OCI-LY3 (cell line): ENCODE measurements around the gene SLITRK3.

Source experiments
- H2AFZ ChIP-seq: fragments of 200-600, 300-600 bp; shearing (Covaris generic); 2 replicates; pipeline ENCODE4 v1.6.0; 2014; ENCODE audit warnings: antibody characterized with exemption, low read depth, low read length
- H3K27ac ChIP-seq: fragments of 200-600, 300-600 bp; sonication (generic); 2 replicates; pipeline ENCODE4 v1.5.1; 2014; ENCODE audit warnings: mild to moderate bottlenecking, low read length, moderate library complexity, mixed read lengths
- H3K27me3 ChIP-seq: fragments of 200-600, 300-600 bp; sonication (generic); 2 replicates; pipeline ENCODE4 v1.6.1; 2014; ENCODE audit warnings: low read depth, low read length, mixed read lengths
- H3K36me3 ChIP-seq: fragments of 200-600, 300-600 bp; sonication (generic); replicated peaks from 2 replicates; pipeline ENCODE3; 2014; ENCODE audit warnings: low read depth, low read length, mixed read lengths
- H3K4me1 ChIP-seq: fragments of 300-600, 200-600 bp; sonication (generic); 2 replicates; pipeline ENCODE4 v1.6.1; 2014; ENCODE audit warnings: low read length, mixed read lengths
- H3K4me2 ChIP-seq: fragments of 200-600, 300-600 bp; sonication (generic); 2 replicates; pipeline ENCODE4 v1.6.1; 2014; ENCODE audit warnings: low read length, mixed read lengths
- H3K4me3 ChIP-seq: fragments of 300-600, 200-600 bp; sonication (generic); 2 replicates; pipeline ENCODE4 v1.5.1; 2014; ENCODE audit warnings: antibody characterized with exemption, mild to moderate bottlenecking, low read length, moderate library complexity
- H3K79me2 ChIP-seq: fragments of 300-600, 200-600 bp; shearing (Covaris generic); 2 replicates; pipeline ENCODE4 v1.6.1; 2014; ENCODE audit warnings: mild to moderate bottlenecking, low read length, mixed read lengths
- H3K9ac ChIP-seq: fragments of 300-600, 200-600 bp; shearing (Covaris generic); 2 replicates; pipeline ENCODE4 v1.6.0; 2014; ENCODE audit warnings: mild to moderate bottlenecking, low read length, moderate library complexity
- H3K9me3 ChIP-seq: fragments of 200-600, 300-600 bp; shearing (Covaris generic); 2 replicates; pipeline ENCODE4 v1.6.1; 2014; ENCODE audit warnings: low read length, mixed read lengths; ENCODE audit not compliant: insufficient read depth
- H4K20me1 ChIP-seq: fragments of 200-600, 300-600 bp; sonication (generic); 2 replicates; pipeline ENCODE4 v1.6.1; 2016; ENCODE audit warnings: low read length, mixed read lengths; ENCODE audit not compliant: insufficient read depth
- CTCF ChIP-seq: fragments of 200-600, 300-600 bp; sonication (generic); IDR thresholded peaks from 2 replicates; pipeline ENCODE4 v1.5.1; 2014; ENCODE audit warnings: antibody characterized with exemption, low read length, low read depth
- EZH2phosphoT487 ChIP-seq: fragments of 200-600 bp; shearing (Covaris generic); IDR thresholded peaks from 2 replicates; pipeline ENCODE4 v1.6.1; 2018; ENCODE audit warnings: antibody characterized with exemption, mixed run types, low read depth

Gene SLITRK3

GRCh38 chr3:165217739-165218138 is 21.6 kb upstream of the SLITRK3 start:
- H3K9ac ChIP-seq, result no peak overlapping the region
- no peak overlapping the region for H3K4me2 ChIP-seq
- no peaks in the 10 kb centered on the region for H3K27me3 ChIP-seq
- no peaks in the 10 kb centered on the region for H3K4me1 ChIP-seq
- no peak overlapping the region for H2AFZ ChIP-seq
- no peak for TF ChIP-seq EZH2phosphoT487
- TF ChIP-seq CTCF, result no peak
- H3K36me3 ChIP-seq, result no peaks in the 10 kb centered on the region
- H3K4me3 ChIP-seq, result no peak overlapping the region
- H3K79me2 ChIP-seq, result no peaks in the 10 kb centered on the region
- no peaks in the 10 kb centered on the region for H4K20me1 ChIP-seq
- no peaks in the 10 kb centered on the region for H3K9me3 ChIP-seq
- H3K27ac ChIP-seq, result no peak overlapping the region

DNA sequence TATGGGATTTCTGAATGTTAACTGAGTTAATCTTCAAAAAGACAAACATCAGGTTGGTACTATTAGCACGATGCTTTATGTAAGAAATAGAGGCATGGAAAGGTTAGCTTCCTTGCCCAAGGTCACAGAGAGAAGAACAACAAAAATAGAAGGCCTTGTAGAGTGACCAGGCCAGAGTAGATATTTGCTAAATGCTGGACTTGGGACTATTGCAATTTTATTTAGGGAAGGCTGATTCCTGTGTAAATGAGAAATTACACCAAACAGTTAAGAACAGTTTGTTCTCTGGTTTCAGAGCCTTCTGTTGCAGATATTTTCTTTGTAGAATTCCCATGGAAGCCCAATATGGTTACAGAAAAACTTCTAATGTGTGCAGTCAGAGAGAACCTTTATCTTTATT is 16.4 kb upstream of the SLITRK3 start:
- no peaks in the 10 kb centered on the region for H3K4me1 ChIP-seq
- no peak overlapping the region for H3K4me2 ChIP-seq
- no peak overlapping the region for H3K4me3 ChIP-seq
- no peaks in the 10 kb centered on the region for H3K36me3 ChIP-seq
- H4K20me1 ChIP-seq, result no peaks in the 10 kb centered on the region
- H3K9ac ChIP-seq, result no peak overlapping the region
- no peak overlapping the region for H2AFZ ChIP-seq
- no peaks in the 10 kb centered on the region for H3K27me3 ChIP-seq
- H3K27ac ChIP-seq, result no peak overlapping the region
- H3K9me3 ChIP-seq, result no peaks in the 10 kb centered on the region
- H3K79me2 ChIP-seq, result no peaks in the 10 kb centered on the region
- TF ChIP-seq EZH2phosphoT487, result no peak
- no peak for TF ChIP-seq CTCF

- Histone ChIP-seq H2AFZ (no peak overlapping the region), H3K9me3 (no peaks in the 10 kb centered on the region), H3K9ac (no peak overlapping the region), H3K36me3 (no peaks in the 10 kb centered on the region), H3K79me2 (no peaks in the 10 kb centered on the region), H3K27me3 (no peaks in the 10 kb centered on the region), H3K4me3 (no peak overlapping the region), H3K4me1 (no peaks in the 10 kb centered on the region), H3K4me2 (no peak overlapping the region), H3K27ac (no peak overlapping the region), H4K20me1 (no peaks in the 10 kb centered on the region)
- TF ChIP-seq EZH2phosphoT487, result no peak
- TF ChIP-seq CTCF, result no peak
Measured at GRCh38 chr3:165211721-165212120, 15.5 kb upstream of the SLITRK3 start.

GRCh38 chr3:165210727-165211126 is 14.5 kb upstream of the SLITRK3 start:
- Histone ChIP-seq H3K79me2 (no peaks in the 10 kb centered on the region), H2AFZ (no peak overlapping the region), H3K4me1 (no peaks in the 10 kb centered on the region), H3K4me3 (no peak overlapping the region), H3K27ac (no peak overlapping the region), H3K4me2 (no peak overlapping the region), H3K9ac (no peak overlapping the region), H4K20me1 (no peaks in the 10 kb centered on the region), H3K36me3 (no peaks in the 10 kb centered on the region), H3K9me3 (no peaks in the 10 kb centered on the region), H3K27me3 (no peaks in the 10 kb centered on the region)
- TF ChIP-seq CTCF, result no peak
- no peak for TF ChIP-seq EZH2phosphoT487
